GM21360 (cell line): ENCODE measurements around the gene JOSD1.
A peak's percentile ranks its signal among the peaks of the same experiment; 100 is the strongest.
"Not testable (repeated sequence)": the region's sequence is repeated elsewhere in the genome, so short reads cannot be mapped to it uniquely, and the experiment has no call there.

Experiments used
- ATAC-seq: cut with Tn5 transposase; IDR thresholded peaks from one replicate; pipeline ENCODE4 v1.9.1; 2021; ENCODE audit warnings: mild to moderate bottlenecking, moderate library complexity; ENCODE audit not compliant: unreplicated experiment

JOSD1 gene

GRCh38 chr22:38696606-38697424 is 3.9 kb downstream of the JOSD1 start:
- no peak for ATAC-seq

GRCh38 chr22:38694940-38695339 is 5.8 kb downstream of the JOSD1 start:
- no peak for ATAC-seq

- no peak for ATAC-seq
These were observed 6.7 kb downstream of the JOSD1 start for GRCh38 chr22:38694049-38694448.

- no peak for ATAC-seq
These were observed 11.1 kb downstream of the JOSD1 start for GRCh38 chr22:38689651-38690050.

GRCh38 chr22:38685761-38686160 is 15.0 kb downstream of the JOSD1 start:
- ATAC-seq: no peak

- ATAC-seq: no peak
These were observed 15.8 kb downstream of the JOSD1 start for GRCh38 chr22:38684895-38685294.

- peak; percentile 78 for ATAC-seq
These were observed 19.0 kb downstream of the JOSD1 start, which contains the start of gene TOMM22 for GRCh38 chr22:38681582-38682335. TOMM22 (plus strand) TSS chr22:38681957; CDS start chr22:38681979, 22 bp downstream.

GRCh38 chr22:38675833-38676232 is 24.9 kb downstream of the JOSD1 start:
- ATAC-seq: no peak

GRCh38 chr22:38674888-38675287 is 25.9 kb downstream of the JOSD1 start:
- ATAC-seq: no peak

- ATAC-seq: no peak
These were observed 43.5 kb downstream of the JOSD1 start for GRCh38 chr22:38657045-38657909.

GRCh38 chr22:38656256-38657044 is 44.3 kb downstream of the JOSD1 start, which contains the start of the genes CBY1 and FAM227A:
CBY1 (plus strand) TSS chr22:38656638; CDS start chr22:38668055, 11,417 bp downstream.
FAM227A (minus strand) TSS chr22:38656392; CDS start chr22:38650168, 6,224 bp downstream.
- ATAC-seq: peak; percentile 59

GRCh38 chr22:38655519-38656255 is 45.1 kb downstream of the JOSD1 start:
- ATAC-seq: no peak

GRCh38 chr22:38653741-38654140 is 47.0 kb downstream of the JOSD1 start:
- ATAC-seq: no peak

GRCh38 chr22:38652859-38653258 is 47.9 kb downstream of the JOSD1 start:
- no peak for ATAC-seq

GRCh38 chr22:38649841-38650522 is 50.8 kb downstream of the JOSD1 start:
- ATAC-seq: no peak

GRCh38 chr22:38645430-38645829 is 55.3 kb downstream of the JOSD1 start:
- no peak for ATAC-seq

- not testable (repeated sequence) for ATAC-seq
These were observed 56.5 kb downstream of the JOSD1 start for GRCh38 chr22:38644245-38644644.

GRCh38 chr22:38641476-38642040 is 59.2 kb downstream of the JOSD1 start:
- no peak for ATAC-seq
